ENCODE measurements around the gene NPAS2. TPM values are rescaled to one million over a fixed set of nuclear protein-coding genes. Genes with fewer than 3 reads are reported as not detected.

NPAS2 gene
- total RNA-seq, 1 donor from 2014 or later, result 11.0 TPM

DNA sequence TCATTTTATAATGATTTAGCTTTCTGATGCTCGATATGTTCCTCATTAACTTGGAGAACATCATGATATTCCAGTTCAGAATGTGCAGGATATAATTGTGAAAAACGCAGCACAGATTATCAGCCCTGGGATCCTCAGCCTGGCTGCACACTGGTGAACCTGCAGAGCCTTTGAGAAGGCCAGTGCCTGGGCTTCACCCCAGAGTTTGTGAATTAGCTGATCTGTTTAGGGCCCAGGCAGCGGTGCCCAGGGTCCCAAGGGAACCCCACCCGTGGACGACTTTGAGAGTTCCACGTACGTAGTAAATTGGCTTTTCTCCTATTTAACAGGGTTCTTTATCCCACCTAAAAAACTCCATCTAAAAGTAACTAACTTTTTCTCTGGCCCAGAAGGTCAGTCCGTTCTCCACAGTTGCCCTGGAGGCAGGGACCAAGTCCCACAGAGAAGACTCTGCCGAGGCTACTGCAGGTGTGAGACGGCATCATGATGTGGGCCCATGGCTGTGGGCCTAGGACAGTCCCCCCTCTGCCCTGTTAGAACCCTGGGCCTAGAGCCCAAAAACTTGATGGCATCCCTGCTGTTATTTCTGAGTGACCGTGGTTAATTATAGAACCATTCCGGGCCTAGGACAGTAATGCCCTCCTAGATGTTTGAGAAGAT, 142.6 kb downstream of the NPAS2 start:
- no peak for DNase-seq (ENCODE audit: low read depth)
- H3K4me3 ChIP-seq (ENCODE audit: low read depth, low read length), result no peak overlapping the region
- TF ChIP-seq CTCF (conservative IDR thresholded peaks at IDR 0.05; ENCODE audit: low read depth, low read length), result no peak

DNA sequence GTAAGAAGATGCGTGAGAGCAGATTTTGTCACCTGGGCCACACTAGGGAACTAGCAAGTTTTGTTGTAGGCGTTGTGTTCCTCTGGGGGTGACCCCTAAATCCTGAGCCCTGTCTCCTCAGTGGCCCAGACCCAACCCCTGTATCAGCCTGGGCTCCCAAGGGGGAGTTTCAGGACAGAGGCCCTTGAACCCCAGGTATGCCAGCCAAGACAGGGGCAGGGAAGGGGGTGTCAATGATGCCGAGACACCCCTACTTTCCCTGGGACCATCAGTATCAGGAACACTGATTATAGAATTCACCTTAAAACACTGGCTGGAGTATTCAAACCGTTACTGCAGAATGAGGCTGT, 143.1 kb downstream of the NPAS2 start:
- no peak for TF ChIP-seq CTCF (conservative IDR thresholded peaks at IDR 0.05; ENCODE audit: low read depth, low read length)
- DNase-seq (ENCODE audit: low read depth), result no peak

DNA sequence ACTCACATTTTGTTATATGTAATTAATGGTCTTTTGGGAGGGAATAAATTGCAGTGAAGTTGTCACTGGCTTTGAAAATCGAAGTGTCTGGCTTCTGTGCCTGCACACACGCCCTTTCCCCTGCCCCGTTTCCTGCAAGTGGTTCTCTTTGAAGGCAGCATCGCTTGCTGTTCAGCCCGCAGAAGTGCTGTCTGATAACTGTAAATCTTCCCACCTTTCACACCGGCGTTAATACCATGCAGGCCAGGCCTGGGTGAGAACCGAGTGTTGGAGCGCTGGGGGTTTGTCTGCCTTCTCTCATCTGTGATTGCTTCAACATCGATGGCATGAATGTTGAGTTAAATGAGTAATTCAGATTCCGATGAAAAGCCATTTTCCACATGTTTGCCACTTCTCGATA, 144.3 kb downstream of the NPAS2 start:
- no peak for TF ChIP-seq CTCF (conservative IDR thresholded peaks at IDR 0.05; ENCODE audit: low read depth, low read length)
- no peak overlapping the region for H3K4me3 ChIP-seq (ENCODE audit: low read depth, low read length)
- DNase-seq (ENCODE audit: low read depth), result no peak

More for the DNA sequence above, 143.1 kb downstream of the NPAS2 start:
- H3K4me3 ChIP-seq (ENCODE audit: low read depth, low read length), result no peak overlapping the region

GRCh38 chr2:100964681-100965169, 144.8 kb downstream of the NPAS2 start:
- H3K4me3 ChIP-seq (ENCODE audit: low read depth, low read length), result no peak overlapping the region
- no peak for DNase-seq (ENCODE audit: low read depth)
- no peak for TF ChIP-seq CTCF (conservative IDR thresholded peaks at IDR 0.05; ENCODE audit: low read depth, low read length)

- no peak for TF ChIP-seq CTCF (conservative IDR thresholded peaks at IDR 0.05; ENCODE audit: low read depth, low read length)
- no peak overlapping the region for H3K4me3 ChIP-seq (ENCODE audit: low read depth, low read length)
- DNase-seq (ENCODE audit: low read depth), result no peak
Measured at GRCh38 chr2:100965596-100965995, 145.7 kb downstream of the NPAS2 start.

GRCh38 chr2:100967716-100968115, 147.8 kb downstream of the NPAS2 start:
- TF ChIP-seq CTCF (conservative IDR thresholded peaks at IDR 0.05; ENCODE audit: low read depth, low read length), result no peak
- no peak overlapping the region for H3K4me3 ChIP-seq (ENCODE audit: low read depth, low read length)
- no peak for DNase-seq (ENCODE audit: low read depth)
